ENCODE measurements around the gene HGD. TPM values are rescaled to one million over a fixed set of nuclear protein-coding genes. Genes with fewer than 3 reads are reported as not detected.

Gene HGD
- not detected in 2 replicates for total RNA-seq

DNA sequence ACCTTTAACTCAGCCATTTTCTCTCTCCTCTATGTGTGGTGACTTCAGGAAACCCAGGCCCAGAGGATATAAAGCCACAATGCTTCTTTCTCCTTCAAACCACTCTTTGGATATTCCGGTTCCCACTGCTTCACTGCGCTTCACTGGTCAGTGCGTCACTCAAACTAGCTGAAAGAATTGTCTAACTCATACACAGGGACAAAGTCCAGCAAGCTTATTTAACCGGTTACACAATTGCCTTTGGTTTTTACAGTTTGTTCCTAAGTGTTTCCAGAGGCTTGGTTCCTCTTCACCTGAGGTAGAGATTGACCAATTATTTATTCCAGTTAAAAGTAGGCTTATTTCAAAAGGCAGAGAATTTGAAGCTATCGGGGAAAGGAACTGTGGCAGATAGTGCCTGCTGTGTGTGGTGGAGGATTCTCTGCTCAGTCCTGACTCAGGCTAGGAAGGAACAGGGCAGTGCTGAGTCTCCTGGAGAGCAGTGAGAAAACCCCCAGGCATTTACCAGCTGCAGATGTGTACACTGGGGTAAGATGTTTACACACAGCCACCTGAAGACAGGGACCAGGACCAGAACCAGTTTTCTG, at the start of gene HGD:
Gene HGD, minus strand, starts transcription at position 145 of the 587 bp plus-strand sequence. Its CDS starts 128 bp downstream, at position 17.

DNA sequence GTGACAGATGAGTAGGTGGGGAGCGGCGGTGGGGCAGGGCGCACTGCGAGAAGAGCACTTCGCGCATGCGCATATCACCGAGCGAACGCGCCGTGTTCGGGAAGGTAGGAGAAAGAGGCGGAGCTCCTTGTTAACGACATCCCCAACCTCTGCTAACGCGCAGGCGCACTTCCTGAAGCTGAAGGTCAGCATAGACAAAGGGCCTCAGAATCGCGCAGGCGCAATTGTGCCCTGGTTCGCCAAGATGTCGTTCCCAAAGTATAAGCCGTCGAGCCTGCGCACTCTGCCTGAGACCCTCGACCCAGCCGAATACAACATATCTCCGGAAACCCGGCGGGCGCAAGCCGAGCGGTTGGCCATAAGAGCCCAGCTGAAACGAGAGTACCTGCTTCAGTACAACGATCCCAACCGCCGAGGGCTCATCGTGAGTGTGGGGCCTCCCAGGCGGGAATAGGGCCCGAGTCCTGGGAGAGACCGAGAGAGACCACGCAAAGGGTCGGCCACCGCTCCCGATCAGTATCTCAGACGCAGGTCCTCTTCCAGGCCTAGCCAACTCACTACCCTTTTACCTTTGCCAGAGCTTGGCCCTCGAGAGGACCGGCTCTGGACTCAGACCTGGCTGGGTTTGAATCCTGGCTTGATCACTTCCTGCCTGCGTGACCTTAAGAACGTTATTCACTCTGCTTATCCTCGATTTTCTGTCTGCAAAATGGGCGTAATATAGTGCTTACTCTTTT, 85.8 kb downstream of the HGD start, which contains the start of gene NDUFB4:
Gene NDUFB4, plus strand, starts transcription at position 221 of the 737 bp plus-strand sequence. Its CDS starts 24 bp downstream, at position 245.

Other genes starting within 250 kb of the HGD start
- gene FSTL1, start 231.2 kb downstream of the HGD start, total RNA-seq: 332 and 334 TPM in 2 replicates
- 106 and 122 TPM in 2 replicates for gene NDUFB4, start 85.9 kb downstream of the HGD start, total RNA-seq
- gene RABL3, start 60.3 kb upstream of the HGD start, total RNA-seq: 16.5 and 17.8 TPM in 2 replicates
- gene GTF2E1, start 60.5 kb upstream of the HGD start, total RNA-seq: 8.0 and 8.6 TPM in 2 replicates
- not detected in 2 replicates for gene STXBP5L, start 226.0 kb upstream of the HGD start, total RNA-seq